ENCODE measurements around the gene PLPPR2. TPM values are rescaled to one million over a fixed set of nuclear protein-coding genes. Genes with fewer than 3 reads are reported as not detected.

Gene PLPPR2
- total RNA-seq, 1 experiment from 2014 or later = 19.0 TPM

DNA sequence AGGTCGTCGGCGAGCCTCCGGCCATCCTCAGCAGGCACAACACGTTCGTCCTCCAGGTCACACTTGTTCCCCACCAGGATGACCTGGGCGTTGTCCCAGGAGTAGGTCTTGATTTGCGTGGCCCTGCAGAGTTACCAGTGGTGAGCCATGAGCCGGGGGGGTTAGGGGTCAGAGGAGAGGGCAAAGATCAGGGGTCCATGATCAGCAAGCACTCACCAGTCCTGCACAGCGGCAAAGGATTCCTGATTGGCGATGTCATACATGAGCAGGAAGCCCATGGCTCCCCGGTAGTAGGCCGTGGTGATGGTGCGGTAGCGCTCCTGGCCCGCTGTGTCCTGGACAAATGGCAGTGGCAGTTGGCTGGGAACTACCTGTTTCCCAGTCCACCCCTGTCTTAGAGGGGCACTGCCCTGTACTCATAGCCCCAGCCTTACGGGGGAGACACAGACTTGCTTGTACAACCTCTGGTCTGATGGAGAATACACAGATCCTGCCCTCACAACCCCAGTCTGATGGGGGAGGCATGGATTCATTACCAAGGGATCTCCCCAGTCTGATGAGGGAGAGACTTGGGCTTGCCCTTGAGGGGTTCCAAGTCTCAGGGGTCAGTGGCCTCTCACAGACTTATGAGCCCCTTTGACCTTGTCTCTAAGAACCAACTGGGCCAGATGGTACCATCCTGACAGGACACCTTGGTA is 19.6 kb upstream of the PLPPR2 start:
- BruUV-seq (replicated peaks) = no TSS peak
- H3K27ac ChIP-seq (ENCODE audit: low read depth, low read length, poor library complexity, severe bottlenecking) = no peak overlapping the region
- H3K9me3 ChIP-seq (ENCODE audit: low read depth, low read length, poor library complexity, severe bottlenecking) = no peaks in the 10 kb centered on the region
- intact Hi-C loops (cut with micrococcal nuclease; ENCODE audit: unreplicated experiment) = loop anchor here (5.0 kb wide), 1 partner anchor 263 kb away; no protein-coding TSS in a partner anchor
- TF ChIP-seq EZH2 (IDR thresholded peaks at IDR 0.05; ENCODE audit: borderline replicate concordance, low read depth, low read length, poor library complexity, severe bottlenecking) = no peak
- TF ChIP-seq CTCF (conservative IDR thresholded peaks at IDR 0.05; ENCODE audit: low read depth, low read length) = no peak
- no peak for DNase-seq (ENCODE audit: low spot score)
- no peak overlapping the region for H3K4me3 ChIP-seq (ENCODE audit: low read depth, low read length, poor library complexity, severe bottlenecking)
- no peaks in the 10 kb centered on the region for H3K27me3 ChIP-seq (replicated peaks; ENCODE audit: insufficient read depth, low read depth, low read length, poor library complexity)
- H3K4me1 ChIP-seq (ENCODE audit: insufficient read depth, low read length, poor library complexity, severe bottlenecking) = no peaks in the 10 kb centered on the region
- CTCF ChIA-PET = no interaction called here
- peaks cover 35% of the 10 kb centered on the region for H3K36me3 ChIP-seq (ENCODE audit: insufficient read depth, low read length, poor library complexity, severe bottlenecking)
- POLR2A ChIA-PET (ENCODE audit: low non-redundant PET) = no interaction called here

- no TSS peak for BruUV-seq (replicated peaks)
- intact Hi-C loops (cut with micrococcal nuclease; ENCODE audit: unreplicated experiment) = loop anchor here (5.0 kb wide), 1 partner anchor 265 kb away; no protein-coding TSS in a partner anchor
- DNase-seq (ENCODE audit: low spot score) = no peak
- Histone ChIP-seq H3K27ac (ENCODE audit: low read depth, low read length, poor library complexity, severe bottlenecking) (no peak overlapping the region), H3K36me3 (ENCODE audit: insufficient read depth, low read length, poor library complexity, severe bottlenecking) (peaks cover 32% of the 10 kb centered on the region), H3K27me3 (replicated peaks; ENCODE audit: insufficient read depth, low read depth, low read length, poor library complexity) (no peaks in the 10 kb centered on the region), H3K4me3 (ENCODE audit: low read depth, low read length, poor library complexity, severe bottlenecking) (no peak overlapping the region), H3K4me1 (ENCODE audit: insufficient read depth, low read length, poor library complexity, severe bottlenecking) (no peaks in the 10 kb centered on the region), H3K9me3 (ENCODE audit: low read depth, low read length, poor library complexity, severe bottlenecking) (no peaks in the 10 kb centered on the region)
- CTCF ChIA-PET = interaction anchor here (0.6 kb wide), 1 partner anchor 36 kb away, joined by 6 read pairs; no protein-coding TSS in a partner anchor
- TF ChIP-seq CTCF (conservative IDR thresholded peaks at IDR 0.05; ENCODE audit: low read depth, low read length) (no peak), EZH2 (IDR thresholded peaks at IDR 0.05; ENCODE audit: borderline replicate concordance, low read depth, low read length, poor library complexity, severe bottlenecking) (no peak)
- POLR2A ChIA-PET (ENCODE audit: low non-redundant PET) = no interaction called here
Observed at GRCh38 chr19:11337080-11337479, 18.2 kb upstream of the PLPPR2 start.

GRCh38 chr19:11338121-11338520 is 17.1 kb upstream of the PLPPR2 start:
- BruUV-seq (replicated peaks) = no TSS peak
- Histone ChIP-seq H3K27ac (ENCODE audit: low read depth, low read length, poor library complexity, severe bottlenecking) (no peak overlapping the region), H3K27me3 (replicated peaks; ENCODE audit: insufficient read depth, low read depth, low read length, poor library complexity) (no peaks in the 10 kb centered on the region), H3K4me3 (ENCODE audit: low read depth, low read length, poor library complexity, severe bottlenecking) (no peak overlapping the region), H3K36me3 (ENCODE audit: insufficient read depth, low read length, poor library complexity, severe bottlenecking) (peaks cover 28% of the 10 kb centered on the region), H3K9me3 (ENCODE audit: low read depth, low read length, poor library complexity, severe bottlenecking) (no peaks in the 10 kb centered on the region), H3K4me1 (ENCODE audit: insufficient read depth, low read length, poor library complexity, severe bottlenecking) (no peaks in the 10 kb centered on the region)
- ChIA-PET POLR2A (ENCODE audit: low non-redundant PET) (interaction anchor here (0.6 to 0.7 kb wide), 2 partner anchors 174 to 1653 kb away, joined by 3 to 9 read pairs; no protein-coding TSS in a partner anchor), CTCF (interaction anchor here (0.6 kb wide), 1 partner anchor 44 kb away, joined by 3 read pairs; no protein-coding TSS in a partner anchor)
- DNase-seq (ENCODE audit: low spot score) = no peak
- intact Hi-C loops (cut with micrococcal nuclease; ENCODE audit: unreplicated experiment) = loop anchor here (5.0 kb wide), 1 partner anchor 266 kb away; no protein-coding TSS in a partner anchor
- TF ChIP-seq EZH2 (IDR thresholded peaks at IDR 0.05; ENCODE audit: borderline replicate concordance, low read depth, low read length, poor library complexity, severe bottlenecking) (no peak), CTCF (conservative IDR thresholded peaks at IDR 0.05; ENCODE audit: low read depth, low read length) (no peak)
